Measurements from ENCODE around the gene COL8A1.

DNA sequence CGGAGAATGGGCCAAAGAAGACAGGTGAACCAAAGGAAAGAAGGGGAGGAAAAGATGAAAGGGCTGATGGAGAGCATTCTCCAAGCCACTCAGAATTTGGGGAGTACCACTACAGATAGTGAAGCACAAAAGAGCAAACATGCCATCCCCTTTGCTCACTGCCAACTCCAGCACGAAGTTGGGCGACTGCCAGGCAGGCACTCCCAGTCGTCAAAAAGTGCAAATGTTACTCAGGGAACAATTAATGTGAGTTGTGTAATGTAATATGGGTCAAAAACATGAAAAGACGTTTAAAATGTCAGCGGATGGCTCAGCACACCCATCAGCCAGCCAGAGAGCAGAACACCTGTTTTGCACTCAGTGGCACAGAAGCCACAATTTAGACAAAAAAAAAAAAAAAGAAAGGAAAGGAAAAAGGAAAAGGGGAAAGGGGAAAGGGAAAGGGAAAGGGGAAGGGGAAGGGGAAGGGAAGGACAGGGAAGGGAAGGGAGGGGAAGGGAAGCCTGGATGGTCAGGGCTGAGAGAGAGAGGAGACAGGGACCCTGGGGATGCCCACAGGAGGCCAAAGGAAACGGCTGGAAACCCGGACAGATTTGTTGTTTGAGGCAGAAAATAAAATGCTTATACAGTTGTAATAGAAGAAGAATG is 82.7 kb downstream of the COL8A1 start:
- TF ChIP-seq POLR2AphosphoS5 (IDR thresholded peaks at IDR 0.05; ENCODE audit: insufficient read depth in 1 of 2, low read depth in 1 of 2), result no peak
- TF ChIP-seq, protein P1, sequence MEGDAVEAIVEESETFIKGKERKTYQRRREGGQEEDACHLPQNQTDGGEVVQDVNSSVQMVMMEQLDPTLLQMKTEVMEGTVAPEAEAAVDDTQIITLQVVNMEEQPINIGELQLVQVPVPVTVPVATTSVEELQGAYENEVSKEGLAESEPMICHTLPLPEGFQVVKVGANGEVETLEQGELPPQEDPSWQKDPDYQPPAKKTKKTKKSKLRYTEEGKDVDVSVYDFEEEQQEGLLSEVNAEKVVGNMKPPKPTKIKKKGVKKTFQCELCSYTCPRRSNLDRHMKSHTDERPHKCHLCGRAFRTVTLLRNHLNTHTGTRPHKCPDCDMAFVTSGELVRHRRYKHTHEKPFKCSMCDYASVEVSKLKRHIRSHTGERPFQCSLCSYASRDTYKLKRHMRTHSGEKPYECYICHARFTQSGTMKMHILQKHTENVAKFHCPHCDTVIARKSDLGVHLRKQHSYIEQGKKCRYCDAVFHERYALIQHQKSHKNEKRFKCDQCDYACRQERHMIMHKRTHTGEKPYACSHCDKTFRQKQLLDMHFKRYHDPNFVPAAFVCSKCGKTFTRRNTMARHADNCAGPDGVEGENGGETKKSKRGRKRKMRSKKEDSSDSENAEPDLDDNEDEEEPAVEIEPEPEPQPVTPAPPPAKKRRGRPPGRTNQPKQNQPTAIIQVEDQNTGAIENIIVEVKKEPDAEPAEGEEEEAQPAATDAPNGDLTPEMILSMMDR (IDR thresholded peaks at IDR 0.05), result no peak
- TF ChIP-seq POLR2A (IDR thresholded peaks at IDR 0.05), result no peak

All from vagina (tissue), 2 donors.